GM13977 (cell line): ENCODE data around the gene KCNG2.

Experiments used
- DNase-seq: peaks from one replicate; pipeline ENCODE4 v3.0.0; 2012; ENCODE audit warnings: low spot score
- in situ Hi-C: fragments of 300-500 bp; cut with MboI; formaldehyde crosslinking; loops from one replicate; pipeline ENCODE4 v1.12.0; 2022; ENCODE audit warnings: low sequenced_read_pairs, low pct_unique_long_range_greater_than_20kb, mixed read lengths, inconsistent platforms; ENCODE audit not compliant: unreplicated experiment
- TF ChIP-seq, protein P1 (sequence below): IDR thresholded peaks from 2 replicates; pipeline ENCODE4 v1.5.1; 2012; ENCODE audit warnings: mild to moderate bottlenecking, control low read depth; ENCODE audit not compliant: insufficient read depth; ENCODE audit errors: extremely low read depth, missing control alignments

KCNG2 gene

DNA sequence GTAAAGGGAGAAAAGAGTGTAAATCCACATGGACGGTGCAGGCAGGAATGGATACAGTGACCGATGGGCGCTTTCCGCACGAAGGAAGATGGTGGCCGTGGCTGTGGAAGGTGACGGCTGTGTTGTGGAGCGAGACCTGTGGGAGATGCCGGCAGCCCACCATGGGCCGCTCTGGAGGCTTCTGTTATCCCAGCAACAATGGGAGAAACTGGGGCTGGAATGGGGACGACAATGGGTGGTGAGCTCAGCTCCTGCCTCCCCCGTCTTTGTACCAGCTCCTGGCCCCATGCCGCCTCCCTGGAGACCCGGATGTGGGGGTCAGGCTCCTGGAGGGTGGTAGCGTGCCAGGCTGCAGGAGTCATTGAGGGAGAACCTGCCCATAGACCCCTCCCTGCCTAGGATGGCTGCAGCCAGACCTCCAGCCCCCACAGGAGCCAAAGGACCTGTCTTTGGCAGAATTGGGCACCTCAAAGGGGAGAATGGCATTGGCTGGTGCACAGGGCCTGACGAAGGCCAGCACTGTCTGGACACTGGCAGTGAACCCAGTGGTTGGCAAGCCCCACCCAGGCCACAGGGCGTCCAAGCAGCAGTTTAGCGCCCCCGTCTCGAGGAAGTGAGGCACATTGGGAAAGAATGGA lies 81.1 kb downstream of the KCNG2 start:
- in situ Hi-C loops, result no loop called here
- TF ChIP-seq, protein P1, sequence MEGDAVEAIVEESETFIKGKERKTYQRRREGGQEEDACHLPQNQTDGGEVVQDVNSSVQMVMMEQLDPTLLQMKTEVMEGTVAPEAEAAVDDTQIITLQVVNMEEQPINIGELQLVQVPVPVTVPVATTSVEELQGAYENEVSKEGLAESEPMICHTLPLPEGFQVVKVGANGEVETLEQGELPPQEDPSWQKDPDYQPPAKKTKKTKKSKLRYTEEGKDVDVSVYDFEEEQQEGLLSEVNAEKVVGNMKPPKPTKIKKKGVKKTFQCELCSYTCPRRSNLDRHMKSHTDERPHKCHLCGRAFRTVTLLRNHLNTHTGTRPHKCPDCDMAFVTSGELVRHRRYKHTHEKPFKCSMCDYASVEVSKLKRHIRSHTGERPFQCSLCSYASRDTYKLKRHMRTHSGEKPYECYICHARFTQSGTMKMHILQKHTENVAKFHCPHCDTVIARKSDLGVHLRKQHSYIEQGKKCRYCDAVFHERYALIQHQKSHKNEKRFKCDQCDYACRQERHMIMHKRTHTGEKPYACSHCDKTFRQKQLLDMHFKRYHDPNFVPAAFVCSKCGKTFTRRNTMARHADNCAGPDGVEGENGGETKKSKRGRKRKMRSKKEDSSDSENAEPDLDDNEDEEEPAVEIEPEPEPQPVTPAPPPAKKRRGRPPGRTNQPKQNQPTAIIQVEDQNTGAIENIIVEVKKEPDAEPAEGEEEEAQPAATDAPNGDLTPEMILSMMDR, result no peak
- no peak for DNase-seq

DNA sequence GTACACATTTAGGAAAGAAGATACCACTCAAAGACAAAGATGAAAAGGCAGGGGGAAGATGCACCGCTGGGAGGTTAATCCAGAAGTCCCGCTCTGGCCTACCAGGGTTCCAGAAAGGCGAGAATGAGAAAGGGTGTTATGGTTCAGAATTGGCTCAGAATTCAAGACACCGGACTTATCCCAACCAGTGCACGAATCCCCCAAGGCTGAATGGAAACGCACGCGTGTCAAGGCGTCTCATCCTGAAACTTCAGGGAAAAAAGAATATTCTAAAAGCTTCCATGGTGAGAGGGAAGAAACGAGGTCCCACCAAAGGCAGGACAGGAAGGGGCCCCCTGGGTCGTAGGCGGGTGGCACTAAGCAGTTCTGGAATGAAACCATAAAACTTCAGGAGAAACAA lies 81.8 kb downstream of the KCNG2 start:
- in situ Hi-C loops, result no loop called here
- no peak for DNase-seq
- TF ChIP-seq, protein P1, result no peak

DNA sequence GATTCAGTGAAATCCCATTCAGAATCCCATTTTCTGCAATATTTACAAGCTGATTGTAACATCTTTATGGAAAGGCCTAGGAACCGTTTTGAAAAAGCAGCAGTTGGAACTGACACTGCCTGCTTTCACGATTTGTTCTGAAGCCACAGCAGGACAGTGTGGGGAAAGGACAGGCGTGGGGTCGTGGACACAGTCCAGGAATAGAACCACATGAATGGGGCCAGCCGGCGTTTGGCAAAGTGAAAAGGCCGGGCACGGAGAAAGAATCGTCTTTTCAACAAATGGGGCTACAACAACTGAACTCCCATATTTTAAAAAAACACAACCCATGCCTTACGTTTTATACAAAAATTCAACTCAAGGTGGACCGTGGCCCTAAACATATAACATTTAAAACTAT lies 84.0 kb downstream of the KCNG2 start:
- in situ Hi-C loops, result no loop called here
- no peak for DNase-seq
- TF ChIP-seq, protein P1, result no peak

DNA sequence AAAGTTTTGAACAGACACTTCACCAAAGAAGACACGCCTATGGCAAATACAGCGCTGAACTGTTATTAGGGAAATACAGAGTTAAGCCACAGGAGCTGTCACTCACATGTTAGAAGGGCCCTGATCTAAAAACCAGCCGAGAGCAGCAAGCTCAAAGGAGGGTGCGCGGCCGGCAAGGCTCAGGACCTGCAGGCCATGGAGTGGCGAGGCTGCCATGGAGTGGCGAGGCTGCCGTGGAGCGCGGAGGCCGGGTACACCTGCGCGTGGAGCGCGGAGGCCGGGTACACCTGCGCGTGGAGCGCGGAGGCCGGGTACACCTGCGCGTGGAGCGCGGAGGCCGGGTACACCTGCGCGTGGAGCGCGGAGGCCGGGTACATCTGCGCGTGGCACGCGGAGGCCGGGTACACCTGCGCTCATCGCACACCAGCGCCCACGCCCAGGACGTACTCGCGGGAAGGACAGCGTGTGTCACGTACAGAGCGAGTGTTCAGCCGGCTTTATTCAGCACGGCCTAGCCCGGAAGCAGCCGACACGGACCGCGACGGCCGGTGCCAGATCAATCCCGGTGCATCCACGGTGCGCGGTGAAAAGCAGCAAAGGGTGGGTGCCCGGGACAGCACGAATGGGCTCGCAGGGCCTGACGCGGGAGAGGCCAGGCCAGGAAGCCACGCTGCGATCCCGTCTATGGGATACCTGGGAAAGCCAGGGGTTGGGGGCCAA lies 84.9 kb downstream of the KCNG2 start:
- no peak for DNase-seq
- in situ Hi-C loops, result no loop called here
- TF ChIP-seq, protein P1, result no peak

DNA sequence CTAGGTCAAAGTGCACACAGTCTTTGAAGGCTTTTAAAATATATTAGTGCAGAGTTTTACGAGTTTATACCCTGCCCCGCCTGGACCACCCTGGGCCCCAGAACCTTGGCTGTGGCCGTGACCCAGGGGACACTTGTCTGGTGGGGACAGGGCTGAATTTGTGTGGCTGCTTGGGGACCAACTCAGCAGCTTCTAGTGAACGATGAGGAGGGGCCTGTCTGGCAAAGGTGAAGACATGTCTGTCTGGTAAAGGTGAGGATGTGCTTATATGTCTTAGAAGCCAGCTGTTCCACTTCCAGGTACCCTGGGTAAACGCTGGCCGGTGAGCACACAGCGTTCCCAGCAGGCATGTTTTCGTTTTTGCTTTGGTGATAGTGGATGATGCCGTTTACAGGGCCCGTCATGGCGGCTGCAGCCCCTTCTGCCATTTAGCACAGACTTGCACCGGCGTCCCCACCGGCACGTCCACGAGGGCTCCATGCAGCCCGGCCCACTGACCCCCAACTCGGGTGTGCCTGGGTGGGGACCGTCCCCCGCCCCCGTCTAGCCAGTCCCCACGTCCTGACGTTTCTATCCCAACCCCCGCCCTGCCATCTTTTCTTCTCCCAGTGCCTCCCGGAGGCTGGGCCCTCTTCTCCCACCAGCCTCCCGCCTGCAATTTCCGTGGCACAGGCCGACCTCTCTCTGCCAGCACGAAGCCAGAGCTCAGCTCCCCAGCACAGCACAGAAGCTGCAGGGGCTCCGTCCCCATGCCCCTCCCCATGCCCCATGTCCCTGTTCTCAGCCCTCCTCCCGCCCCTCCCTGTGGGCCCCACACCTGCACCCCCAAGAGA lies 85.9 kb downstream of the KCNG2 start:
- no peak for DNase-seq
- TF ChIP-seq, protein P1, result no peak
- in situ Hi-C loops, result no loop called here

DNA sequence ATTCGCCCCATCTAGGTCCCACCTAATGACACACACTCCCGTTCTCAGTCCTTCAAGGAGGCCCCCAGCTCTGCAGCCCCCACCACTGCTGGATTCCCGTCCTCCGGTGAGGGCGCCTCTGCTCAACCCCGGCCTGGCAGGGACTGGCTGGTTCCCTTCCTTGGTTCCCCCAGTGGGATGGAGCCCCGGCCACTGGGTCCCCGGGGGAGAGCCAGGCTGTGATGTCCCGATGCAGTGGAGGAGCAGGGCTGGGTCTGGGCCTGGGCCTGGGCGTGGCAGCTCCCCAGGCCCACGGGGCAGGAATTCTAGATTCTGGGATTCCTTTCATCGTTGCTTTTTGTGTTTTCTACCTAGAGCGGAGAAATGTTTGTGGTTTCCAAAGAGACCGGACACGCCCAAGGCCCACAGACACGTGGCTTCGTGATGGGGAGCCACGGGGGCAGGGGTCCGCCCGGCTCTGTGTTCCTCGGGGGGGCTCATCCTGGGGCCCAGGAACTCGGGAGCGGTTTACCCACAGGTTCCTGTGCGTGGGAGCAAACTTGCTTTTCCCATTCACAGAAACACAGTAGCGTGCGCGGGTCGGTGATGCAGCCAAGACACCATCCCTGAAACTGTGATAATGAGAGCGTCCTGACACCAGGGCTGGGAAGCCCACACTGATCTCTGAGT lies 86.7 kb downstream of the KCNG2 start:
- in situ Hi-C loops, result no loop called here
- no peak for DNase-seq
- TF ChIP-seq, protein P1, result no peak
